ENCODE data around the gene IYD.

IYD gene

GRCh38 chr6:150395388-150396009, 26.7 kb downstream of the IYD start:
- peak; percentile 86 for DNase-seq (ENCODE audit: low spot score)

DNA sequence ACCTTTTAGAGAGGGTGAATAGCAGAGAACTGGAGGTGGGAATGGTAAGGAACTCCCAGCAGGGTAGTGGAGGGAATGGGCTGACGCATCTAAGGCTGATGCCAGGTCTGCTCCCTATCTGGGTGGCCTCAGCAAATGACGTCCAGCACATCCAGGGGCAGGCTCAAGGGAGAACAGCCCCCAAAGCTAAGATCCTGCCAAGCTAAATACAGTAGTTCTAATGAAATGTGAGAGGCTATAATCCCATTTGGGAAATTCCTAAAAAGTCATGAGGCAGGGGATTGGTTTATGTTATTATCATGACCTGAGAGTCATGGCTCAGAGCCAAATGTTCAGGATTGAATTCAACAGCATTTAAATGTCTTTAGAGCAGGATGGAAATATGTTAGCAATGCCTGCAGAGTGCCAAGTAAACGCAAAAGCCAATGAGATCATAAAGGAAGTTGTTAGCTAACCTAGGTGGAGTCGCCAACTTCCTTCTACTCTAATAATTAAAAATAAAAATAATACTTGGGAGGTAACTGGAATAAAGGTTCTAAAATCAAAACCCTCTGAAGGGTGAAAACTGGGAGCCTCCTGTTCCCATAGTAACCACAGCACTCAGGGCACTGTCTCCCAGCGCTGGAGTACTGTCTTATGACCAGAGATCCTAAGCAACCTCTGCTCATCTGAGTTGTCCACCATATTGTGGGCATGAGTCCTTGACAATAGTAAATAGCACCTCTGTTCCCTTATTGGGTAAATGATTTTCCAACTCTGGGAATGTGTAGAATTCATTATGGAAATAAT, 34.8 kb downstream of the IYD start:
- no peak for DNase-seq (ENCODE audit: low spot score)

DNA sequence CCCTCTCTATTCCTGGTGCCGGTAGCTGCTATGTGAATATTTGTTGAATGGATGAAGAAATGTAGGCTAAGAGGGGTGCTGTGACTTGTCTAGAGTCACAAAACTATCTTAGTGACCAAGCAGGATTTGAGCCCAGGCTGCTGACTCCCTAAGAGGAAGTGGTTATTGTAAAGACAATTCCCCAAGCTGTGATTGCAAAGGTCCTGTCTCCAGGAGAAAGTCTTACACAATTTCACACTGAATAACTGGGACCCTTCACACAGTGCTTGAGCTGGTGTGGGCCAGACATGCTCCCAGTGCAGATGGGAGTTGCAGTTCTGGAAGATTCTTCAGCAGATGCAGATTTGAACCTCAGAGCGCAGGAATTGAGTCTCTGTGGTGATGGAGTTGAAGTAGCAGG, 38.1 kb downstream of the IYD start:
- no peak for DNase-seq (ENCODE audit: low spot score)

DNA sequence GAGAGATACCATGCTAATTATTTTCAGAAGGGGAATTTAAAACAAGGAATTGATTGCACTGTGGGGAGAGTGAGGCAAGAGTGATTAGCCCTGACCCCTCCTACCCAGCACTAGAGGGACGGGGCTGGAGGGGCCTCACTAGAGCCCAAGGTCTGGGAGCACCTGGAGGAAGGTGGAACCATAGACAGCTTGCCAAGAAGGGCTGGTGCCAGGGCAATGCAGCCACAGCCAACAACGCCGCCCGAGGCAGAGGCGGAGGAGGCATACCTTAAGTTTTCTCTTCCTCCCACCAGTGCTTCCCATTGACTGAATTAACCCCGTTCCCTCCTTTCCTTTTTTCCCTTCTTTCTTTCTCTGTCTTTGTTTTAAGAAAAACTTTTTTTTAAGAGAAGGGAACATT, 40.0 kb downstream of the IYD start:
- no peak for DNase-seq (ENCODE audit: low spot score)

GRCh38 chr6:150409576-150410066, 40.8 kb downstream of the IYD start:
- DNase-seq (ENCODE audit: low spot score) = peak; percentile 91

GRCh38 chr6:150410399-150410798, 41.6 kb downstream of the IYD start:
- no peak for DNase-seq (ENCODE audit: low spot score)

DNA sequence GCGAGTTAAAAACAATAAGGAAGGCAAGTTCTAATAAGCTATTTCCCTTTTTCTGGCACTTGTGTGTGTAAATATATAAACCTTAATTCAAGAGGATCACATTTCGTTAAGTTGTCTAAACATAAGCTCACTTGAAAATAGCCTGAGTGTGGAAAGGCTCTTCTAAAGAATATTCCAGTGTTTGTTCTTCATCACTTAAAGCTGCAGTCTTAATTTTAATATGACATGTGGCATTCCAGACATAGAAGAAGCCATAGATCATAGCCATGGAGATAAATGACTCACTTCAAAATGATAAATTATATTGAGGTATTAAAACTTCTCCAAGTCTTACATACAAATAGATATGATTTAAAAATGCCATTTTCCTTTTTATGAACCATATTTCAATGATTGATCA, 42.1 kb downstream of the IYD start:
- DNase-seq (ENCODE audit: low spot score) = no peak

GRCh38 chr6:150412221-150412620, 43.4 kb downstream of the IYD start:
- DNase-seq (ENCODE audit: low spot score) = no peak

DNA sequence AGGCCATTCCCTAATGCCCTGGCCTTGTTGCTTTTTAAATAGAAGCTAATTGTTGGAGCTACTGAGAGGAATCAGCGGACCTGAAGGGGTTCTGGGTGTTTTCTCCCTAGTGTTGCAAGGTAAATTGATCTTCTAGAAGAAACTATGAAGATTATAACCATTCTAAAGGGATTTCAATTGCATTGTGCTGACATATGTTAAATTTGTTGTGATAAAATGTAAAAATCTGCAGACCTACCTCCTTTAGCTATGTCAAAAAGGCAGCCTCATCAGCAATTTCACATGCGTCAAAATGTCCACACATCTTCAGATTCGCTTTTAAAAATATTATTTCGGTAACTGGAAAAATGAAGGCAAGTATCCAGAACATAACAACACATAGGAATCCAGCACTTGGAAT, 44.4 kb downstream of the IYD start:
- DNase-seq (ENCODE audit: low spot score) = no peak

DNA sequence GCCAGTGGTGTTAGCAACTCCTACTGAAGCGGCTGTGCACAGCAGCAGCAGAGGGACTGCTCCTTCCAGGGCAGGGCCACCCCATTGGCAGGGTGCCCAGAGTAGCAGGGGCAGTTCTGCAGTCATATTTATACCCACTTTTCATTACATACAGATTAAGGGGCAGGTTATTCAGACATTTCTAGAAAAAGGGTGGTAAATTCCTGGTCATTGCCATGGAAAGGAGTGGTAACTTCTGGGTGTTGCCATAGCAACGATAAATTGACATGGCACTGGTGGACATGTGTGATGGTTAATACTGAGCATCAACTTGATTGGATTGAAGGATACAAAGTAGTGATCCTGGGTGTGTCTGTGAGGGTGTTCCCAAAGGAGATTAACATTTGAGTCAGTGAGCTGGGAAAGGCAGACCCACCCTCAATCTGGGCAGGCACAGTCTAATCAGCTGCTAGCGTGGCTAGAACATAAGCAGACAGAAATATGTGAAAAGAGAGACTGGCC, 45.0 kb downstream of the IYD start:
- DNase-seq (ENCODE audit: low spot score) = no peak

- DNase-seq (ENCODE audit: low spot score) = no peak
Measured at GRCh38 chr6:150416128-150416527, 47.3 kb downstream of the IYD start.

DNA sequence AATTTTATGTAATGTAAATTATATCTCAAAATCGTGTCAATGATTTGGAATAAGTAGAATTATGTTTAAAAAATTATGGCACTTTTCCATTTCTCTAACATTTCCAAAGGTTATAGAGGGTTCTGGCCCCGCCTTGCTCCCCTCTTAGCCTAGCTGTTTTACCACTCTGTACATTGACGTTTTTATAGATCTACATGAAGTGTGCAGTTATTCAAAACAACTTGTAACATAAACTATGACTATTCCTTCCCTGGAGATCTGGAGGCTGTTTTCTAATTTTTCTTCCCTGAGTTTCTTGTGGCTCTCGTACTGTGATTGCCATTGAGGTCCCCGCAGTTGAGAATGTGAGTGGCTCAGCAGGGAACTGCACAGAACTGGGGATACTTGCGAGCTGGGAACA, 48.4 kb downstream of the IYD start:
- no peak for DNase-seq (ENCODE audit: low spot score)

DNA sequence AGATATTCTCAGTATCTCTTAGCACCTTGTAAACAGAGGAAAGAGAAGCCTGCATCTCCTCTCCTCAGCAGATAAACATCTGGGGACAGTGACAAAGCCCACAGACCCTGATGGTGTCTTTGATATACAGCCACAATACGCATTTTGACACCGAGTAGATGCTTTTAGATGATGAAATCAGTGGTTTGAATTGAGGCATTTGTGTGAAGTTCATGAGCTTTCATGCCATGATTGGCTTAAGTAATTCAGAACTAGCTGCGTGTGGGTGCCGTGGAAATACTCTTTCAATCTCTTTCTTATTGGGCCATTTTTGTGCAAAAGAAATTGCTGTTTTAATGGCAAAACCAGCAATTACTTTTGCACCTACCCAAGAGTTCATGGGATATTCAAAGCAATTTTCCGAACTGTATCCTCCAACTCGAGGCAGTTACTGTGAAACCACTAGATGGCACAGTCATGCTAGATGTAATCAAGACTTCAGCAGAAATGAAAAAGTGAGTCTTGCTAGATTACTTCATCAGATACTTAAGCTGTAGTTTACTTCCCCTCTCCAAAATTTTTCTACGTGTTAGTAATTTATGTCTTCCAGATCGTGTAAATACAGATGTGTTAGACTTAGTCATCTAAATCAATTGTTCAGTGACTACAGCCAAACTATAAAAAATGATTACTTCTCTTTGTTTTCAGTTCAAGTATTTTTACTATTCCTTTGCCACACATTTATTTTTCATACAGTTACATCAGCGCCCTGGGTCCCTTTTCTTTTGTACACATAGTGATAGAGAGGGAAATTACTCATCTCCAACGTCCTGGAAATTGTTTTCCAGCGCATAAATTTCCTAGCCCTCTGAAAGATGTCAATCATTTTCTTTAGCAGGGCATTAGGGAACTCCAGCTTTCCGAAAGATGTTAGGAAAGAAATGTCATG, 49.4 kb downstream of the IYD start:
- DNase-seq (ENCODE audit: low spot score) = peak; percentile 92

GRCh38 chr6:150418827-150419594, 50.2 kb downstream of the IYD start:
- peak; percentile 77 for DNase-seq (ENCODE audit: low spot score)

- DNase-seq (ENCODE audit: low spot score) = no peak
Measured at GRCh38 chr6:150420428-150420827, 51.6 kb downstream of the IYD start.

DNA sequence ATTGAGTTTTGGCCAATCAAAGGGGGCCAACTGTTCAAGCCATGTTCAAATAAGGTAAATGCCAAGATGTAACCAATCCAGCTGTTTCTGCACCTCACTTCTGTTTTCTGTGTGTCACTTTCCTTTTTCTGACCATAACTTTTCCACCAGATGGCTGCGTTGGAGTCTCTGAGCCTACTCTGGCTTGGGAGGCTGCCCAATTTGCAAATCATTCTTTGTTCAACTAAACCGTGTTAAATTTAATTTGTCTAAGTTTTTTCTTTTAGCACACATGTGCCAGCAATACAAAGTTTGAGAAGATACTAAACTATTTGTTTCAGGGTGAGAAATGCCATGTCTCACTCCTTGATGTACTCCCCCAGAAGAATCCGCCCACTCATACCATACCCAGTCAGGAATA, 52.1 kb downstream of the IYD start:
- DNase-seq (ENCODE audit: low spot score) = no peak

GRCh38 chr6:150425508-150425907, 56.7 kb downstream of the IYD start:
- no peak for DNase-seq (ENCODE audit: low spot score)

- no peak for DNase-seq (ENCODE audit: low spot score)
Measured at GRCh38 chr6:150426198-150426597, 57.4 kb downstream of the IYD start.

DNA sequence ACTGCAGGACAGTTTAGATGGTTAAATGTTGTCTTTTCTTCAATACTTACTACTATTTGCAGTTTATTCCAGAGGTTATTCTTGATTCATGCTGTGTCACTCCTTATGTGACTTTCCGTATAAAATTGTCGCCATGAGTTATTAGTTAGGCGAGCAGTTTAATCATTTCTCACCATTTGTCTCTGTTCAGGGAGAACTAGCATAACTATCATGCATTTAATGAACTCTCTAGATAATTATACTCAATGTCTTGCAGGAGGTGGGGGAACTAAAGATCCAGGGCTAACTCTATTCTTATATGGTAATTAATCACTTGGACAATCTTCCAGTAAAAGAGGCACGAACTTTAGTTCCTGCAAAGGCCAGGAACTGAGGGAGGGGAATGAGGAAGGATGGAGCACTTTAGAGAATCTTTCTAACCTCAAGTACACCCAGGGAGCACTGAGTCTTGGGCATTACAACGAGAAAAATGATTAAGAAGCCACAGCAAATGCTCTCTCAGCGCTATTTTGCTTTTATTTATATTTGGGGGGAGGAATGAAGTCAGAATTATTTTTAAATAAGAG, 58.3 kb downstream of the IYD start:
- DNase-seq (ENCODE audit: low spot score) = no peak

DNA sequence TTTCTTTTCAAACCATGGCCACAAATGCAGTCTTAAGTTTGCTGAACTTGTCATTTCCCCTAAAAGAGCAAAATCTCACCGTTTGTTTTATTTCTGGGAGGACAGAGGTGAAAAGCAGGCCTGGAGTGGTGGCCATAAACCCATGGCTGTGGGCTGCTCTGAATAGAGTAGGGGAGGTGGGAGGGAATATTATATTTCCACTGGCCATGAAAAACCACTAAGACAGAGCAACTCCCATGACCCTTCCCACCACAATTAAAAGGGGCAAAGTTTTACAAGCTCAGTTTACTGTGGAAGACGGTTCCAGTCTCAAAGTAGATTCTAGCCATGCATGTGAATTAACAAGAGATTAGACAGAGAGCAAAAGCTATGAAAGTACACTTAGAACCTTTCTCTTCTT, 59.0 kb downstream of the IYD start:
- DNase-seq (ENCODE audit: low spot score) = no peak

GRCh38 chr6:150430815-150431214, 62.0 kb downstream of the IYD start:
- no peak for DNase-seq (ENCODE audit: low spot score)

Measured in NAMALWA (cell line).